Endothelial cell of umbilical vein (primary cell): Measurements from ENCODE around the gene SLMAP. TPM values are rescaled to one million over a fixed set of nuclear protein-coding genes. Genes with fewer than 3 reads are reported as not detected.

ENCODE experiments used
- BruUV-seq: library from RNA; stranded (reverse); fragments of 400-500 nt; replicated peaks from 2 replicates; lab custom pipeline; 2021; lab: Mats Ljungman, UMichigan
- CTCF ChIA-PET: fragments of 300-600, 350-600 bp; sonication (Branson Sonifier 250); formaldehyde crosslinking; loops from one replicate; lab custom pipeline; 2021; ENCODE audit warnings: antibody characterized with exemption, inconsistent platforms; lab: Charles Lee
- POLR2A ChIA-PET: fragments of 300-600, 350-600 bp; sonication (Branson Sonifier 250); formaldehyde crosslinking; loops from one replicate; lab custom pipeline; 2021; ENCODE audit warnings: antibody characterized with exemption, inconsistent platforms; lab: Charles Lee
- DNase-seq: peaks from one replicate; pipeline ENCODE4 v3.0.0-alpha.2; 2011; ENCODE audit warnings: low read depth, low spot score
- FAIRE-seq: peaks from 2 replicates; lab custom pipeline; 2011; peaks lifted over from hg19 to GRCh38; lab: Jason Lieb, UNC
- H2AFZ ChIP-seq: 2 replicates; pipeline ENCODE4 v1.6.0; 2012; ENCODE audit warnings: low read depth, low read length, control low read depth, inconsistent platforms
- H3K27ac ChIP-seq: 2 replicates; pipeline ENCODE4 v1.5.1; 2011; ENCODE audit warnings: low read depth, mild to moderate bottlenecking, control low read depth, low read length, moderate library complexity; ENCODE audit not compliant: insufficient read depth
- H3K27me3 ChIP-seq, 2 experiments: 2 replicates each; pipeline versions ENCODE4 v1.6.0 to v1.6.1; 2011; ENCODE audit warnings: low read length in 2 of 2, mixed read lengths in 1 of 2; ENCODE audit not compliant: control insufficient read depth in 2 of 2, insufficient read depth in 2 of 2
- H3K36me3 ChIP-seq, 2 experiments: 2 replicates in 1 of 2; 3 replicates in 1 of 2; pipeline ENCODE4 v1.5.1; 2011; ENCODE audit warnings: low read length in 2 of 2, mild to moderate bottlenecking in 1 of 2, moderate library complexity in 1 of 2; ENCODE audit not compliant: control insufficient read depth in 2 of 2, insufficient read depth in 2 of 2; ENCODE audit errors: extremely low read depth in 1 of 2
- H3K4me1 ChIP-seq: 3 replicates; pipeline ENCODE4 v1.5.1; 2011; ENCODE audit warnings: mild to moderate bottlenecking, low read length; ENCODE audit not compliant: control insufficient read depth, insufficient read depth; ENCODE audit errors: extremely low read depth
- H3K4me2 ChIP-seq: 2 replicates; pipeline ENCODE4 v1.6.1; 2011; ENCODE audit warnings: low read length, control low read depth, mixed read lengths; ENCODE audit not compliant: insufficient read depth
- H3K4me3 ChIP-seq, 3 experiments: fragments of 200-600 bp in 1 of 3; sonication (generic), shearing (Covaris generic) in 1 of 3; replicated peaks in 1 of 3; 2 replicates each; pipeline ENCODE4 v1.5.1; 2011 to 2016; ENCODE audit warnings: control low read depth in 3 of 3, low read length in 3 of 3, mild to moderate bottlenecking in 2 of 3, inconsistent platforms in 1 of 3, low read depth in 1 of 3, moderate library complexity in 1 of 3; ENCODE audit not compliant: insufficient read depth in 1 of 3
- H3K79me2 ChIP-seq: 2 replicates; pipeline ENCODE4 v1.6.0; 2012; ENCODE audit warnings: low read length, inconsistent platforms; ENCODE audit not compliant: control insufficient read depth, insufficient read depth
- H3K9ac ChIP-seq: replicated peaks from 2 replicates; pipeline ENCODE3; 2011; ENCODE audit warnings: low read length, control low read depth; ENCODE audit not compliant: insufficient read depth; ENCODE audit errors: extremely low read depth
- H3K9me1 ChIP-seq: replicated peaks from 3 replicates; pipeline ENCODE4 v1.6.0; 2011; ENCODE audit warnings: mild to moderate bottlenecking, low read length; ENCODE audit not compliant: control insufficient read depth, insufficient read depth; ENCODE audit errors: extremely low read depth
- H3K9me3 ChIP-seq: replicated peaks from 2 replicates; pipeline ENCODE4 v1.5.1; 2012; ENCODE audit warnings: low read length, inconsistent platforms; ENCODE audit not compliant: control insufficient read depth, insufficient read depth
- H4K20me1 ChIP-seq: replicated peaks from 2 replicates; pipeline ENCODE3; 2011; ENCODE audit warnings: mild to moderate bottlenecking, low read length; ENCODE audit not compliant: control insufficient read depth, insufficient read depth; ENCODE audit errors: extremely low read depth
- FOS ChIP-seq: IDR thresholded peaks from 2 replicates; pipeline ENCODE4 v1.6.1; 2011; ENCODE audit warnings: mild to moderate bottlenecking, low read length, moderate library complexity, borderline replicate concordance; ENCODE audit not compliant: insufficient read depth
- GATA2 ChIP-seq: IDR thresholded peaks from 2 replicates; pipeline ENCODE4 v1.7.0; 2011; ENCODE audit warnings: low read depth, mild to moderate bottlenecking, moderate library complexity, mixed read lengths, low read length; ENCODE audit not compliant: insufficient read length, insufficient read depth
- JUN ChIP-seq: IDR thresholded peaks from 2 replicates; pipeline ENCODE4 v1.6.1; 2011; ENCODE audit warnings: borderline replicate concordance, low read depth; ENCODE audit not compliant: insufficient read length, insufficient read depth
- POLR2AphosphoS5 ChIP-seq: IDR thresholded peaks from 2 replicates; pipeline ENCODE4 v1.6.1; 2012; ENCODE audit warnings: low read depth, mild to moderate bottlenecking, control low read depth, low read length, moderate library complexity; ENCODE audit not compliant: insufficient read depth
- dilution Hi-C: fragments of 300-500 bp; cut with MboI; formaldehyde crosslinking; loops from one replicate; pipeline ENCODE4 v1.15.0; 2019; ENCODE audit warnings: low sequenced_read_pairs; ENCODE audit not compliant: extremely low pct_ligation_motif_present
- intact Hi-C: fragments of 100-400 bp; cut with micrococcal nuclease; formaldehyde crosslinking; loops from one replicate; pipeline ENCODE4 v1.10.0; 2022
- polyA plus RNA-seq, 4 experiments: library from polyadenylated mRNA; depleted of rRNA in 3 of 4; stranded (reverse) in 3 of 4; unstranded in 1 of 4; fragments of >200 nt; gene quantifications; 2 replicates each; pipeline versions ENCODE4 v1.2.1 to v1.2.3, GENCODE V29; 2011 to 2012; ENCODE audit warnings: missing spikeins in 1 of 4
- total RNA-seq: library from RNA; stranded (reverse); gene quantifications from 2 replicates; pipeline ENCODE4 v1.2.3, GENCODE V29; 2021
- TF ChIP-seq, protein P1 (sequence below): IDR thresholded peaks from 2 replicates; pipeline ENCODE4 v1.6.1; 2011; ENCODE audit not compliant: insufficient read depth, insufficient read length
- TF ChIP-seq, protein P2 (sequence below), 2 donors: IDR thresholded peaks; 1 replicate in 1 of 2; 2 replicates in 1 of 2; pipeline ENCODE4 v1.5.1; 2011; ENCODE audit warnings: low read length in 2 of 2, mild to moderate bottlenecking in 2 of 2, moderate library complexity in 2 of 2, control low read depth in 1 of 2, inconsistent platforms in 1 of 2, low read depth in 1 of 2; ENCODE audit not compliant: insufficient read depth in 1 of 2; ENCODE audit errors: extremely low read depth in 1 of 2

The SLMAP gene
- total and polyA plus RNA-seq, 2 donors (not counting 3 experiments of a cell fraction or from before 2014, with no cell fraction given), result 9.8 to 54.7 TPM

DNA sequence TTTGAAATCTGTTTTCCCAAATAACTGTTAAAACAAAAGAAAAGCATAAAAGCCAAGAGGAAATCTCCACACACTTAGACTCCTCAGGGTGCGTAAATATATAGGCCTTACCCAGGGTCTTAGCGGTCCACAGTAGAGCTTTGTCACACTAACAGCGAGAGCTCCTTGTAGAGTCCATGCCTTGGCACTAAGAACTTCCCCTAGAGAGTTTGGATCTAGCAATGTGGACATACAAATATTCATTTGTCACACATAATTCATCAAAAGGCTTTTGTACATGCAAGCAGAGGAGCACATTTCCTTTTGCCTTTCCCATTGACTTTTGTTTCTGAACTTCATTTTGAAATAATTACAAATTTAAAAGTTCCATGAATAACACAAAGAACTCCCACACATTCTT, 11.0 kb upstream of the SLMAP start:
- H3K9ac ChIP-seq, result no peak overlapping the region
- CTCF ChIA-PET, result interaction anchor here (0.6 to 0.7 kb wide), 2 partner anchors 11 kb away, joined by 3 read pairs; no protein-coding TSS in a partner anchor
- POLR2A ChIA-PET, result no interaction called here

More for the DNA sequence above, 11.0 kb upstream of the SLMAP start:
- H3K36me3 ChIP-seq, result no peaks in the 10 kb centered on the region
- no peaks in the 10 kb centered on the region for H3K27me3 ChIP-seq
- no peaks in the 10 kb centered on the region for H3K9me1 ChIP-seq
- no peak overlapping the region for H3K4me2 ChIP-seq
- H4K20me1 ChIP-seq, result no peaks in the 10 kb centered on the region
- H3K27ac ChIP-seq, result no peak overlapping the region
- dilution Hi-C loops, result no loop called here
- H3K4me1 ChIP-seq, result no peaks in the 10 kb centered on the region
- H3K79me2 ChIP-seq, result no peaks in the 10 kb centered on the region
- no peak for TF ChIP-seq JUN
- no peak for TF ChIP-seq POLR2AphosphoS5
- TF ChIP-seq GATA2, result no peak
- TF ChIP-seq, protein P1, sequence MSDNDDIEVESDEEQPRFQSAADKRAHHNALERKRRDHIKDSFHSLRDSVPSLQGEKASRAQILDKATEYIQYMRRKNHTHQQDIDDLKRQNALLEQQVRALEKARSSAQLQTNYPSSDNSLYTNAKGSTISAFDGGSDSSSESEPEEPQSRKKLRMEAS, result no peak
- TF ChIP-seq, protein P2, sequence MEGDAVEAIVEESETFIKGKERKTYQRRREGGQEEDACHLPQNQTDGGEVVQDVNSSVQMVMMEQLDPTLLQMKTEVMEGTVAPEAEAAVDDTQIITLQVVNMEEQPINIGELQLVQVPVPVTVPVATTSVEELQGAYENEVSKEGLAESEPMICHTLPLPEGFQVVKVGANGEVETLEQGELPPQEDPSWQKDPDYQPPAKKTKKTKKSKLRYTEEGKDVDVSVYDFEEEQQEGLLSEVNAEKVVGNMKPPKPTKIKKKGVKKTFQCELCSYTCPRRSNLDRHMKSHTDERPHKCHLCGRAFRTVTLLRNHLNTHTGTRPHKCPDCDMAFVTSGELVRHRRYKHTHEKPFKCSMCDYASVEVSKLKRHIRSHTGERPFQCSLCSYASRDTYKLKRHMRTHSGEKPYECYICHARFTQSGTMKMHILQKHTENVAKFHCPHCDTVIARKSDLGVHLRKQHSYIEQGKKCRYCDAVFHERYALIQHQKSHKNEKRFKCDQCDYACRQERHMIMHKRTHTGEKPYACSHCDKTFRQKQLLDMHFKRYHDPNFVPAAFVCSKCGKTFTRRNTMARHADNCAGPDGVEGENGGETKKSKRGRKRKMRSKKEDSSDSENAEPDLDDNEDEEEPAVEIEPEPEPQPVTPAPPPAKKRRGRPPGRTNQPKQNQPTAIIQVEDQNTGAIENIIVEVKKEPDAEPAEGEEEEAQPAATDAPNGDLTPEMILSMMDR (IDR thresholded peaks at IDR 0.05; ENCODE audit: extremely low read depth in 1 of 2, insufficient read depth in 1 of 2, low read depth in 1 of 2, low read length in 2 of 2), result no peak
- TF ChIP-seq FOS, result no peak
- FAIRE-seq, result no peak
- no peaks in the 10 kb centered on the region for H3K9me3 ChIP-seq
- H2AFZ ChIP-seq, result no peak overlapping the region
- no peak for DNase-seq
- intact Hi-C loops, result no loop called here
- BruUV-seq, result no TSS peak
- no peak overlapping the region for H3K4me3 ChIP-seq
